HG02642 (cell line): Measurements from ENCODE around the gene MRPL23.

ENCODE experiments used
- ATAC-seq: cut with Tn5 transposase; IDR thresholded peaks from one replicate; pipeline ENCODE4 v1.9.1; 2021; ENCODE audit warnings: mild to moderate bottlenecking; ENCODE audit not compliant: unreplicated experiment, poor library complexity

MRPL23 gene

GRCh38 chr11:1920909-1921573, 26.1 kb upstream of the MRPL23 start:
- ATAC-seq, result no peak

GRCh38 chr11:1921574-1922141, 25.5 kb upstream of the MRPL23 start:
- ATAC-seq, result no peak

GRCh38 chr11:1922481-1923081, 24.6 kb upstream of the MRPL23 start:
- ATAC-seq, result no peak

GRCh38 chr11:1923201-1923956, 23.8 kb upstream of the MRPL23 start:
- ATAC-seq, result no peak

GRCh38 chr11:1924181-1924580, 23.0 kb upstream of the MRPL23 start:
- ATAC-seq, result no peak

GRCh38 chr11:1924646-1925372, 22.3 kb upstream of the MRPL23 start:
- ATAC-seq, result no peak

- ATAC-seq, result no peak
These were observed 21.6 kb upstream of the MRPL23 start for GRCh38 chr11:1925373-1926155.

- no peak for ATAC-seq
These were observed 20.7 kb upstream of the MRPL23 start for GRCh38 chr11:1926156-1927025.

GRCh38 chr11:1927026-1927847, 19.9 kb upstream of the MRPL23 start:
- ATAC-seq, result no peak

- ATAC-seq, result no peak
These were observed 19.2 kb upstream of the MRPL23 start for GRCh38 chr11:1927848-1928469.

- ATAC-seq, result no peak
These were observed 18.7 kb upstream of the MRPL23 start for GRCh38 chr11:1928470-1928890.

- ATAC-seq, result no peak
These were observed 18.1 kb upstream of the MRPL23 start for GRCh38 chr11:1928891-1929541.

- ATAC-seq, result no peak
These were observed 17.3 kb upstream of the MRPL23 start for GRCh38 chr11:1929621-1930461.

- ATAC-seq, result no peak
These were observed 16.7 kb upstream of the MRPL23 start for GRCh38 chr11:1930462-1930830.

- ATAC-seq, result no peak
These were observed 15.6 kb upstream of the MRPL23 start for GRCh38 chr11:1931341-1932104.

GRCh38 chr11:1932105-1932480, 15.0 kb upstream of the MRPL23 start:
- no peak for ATAC-seq
